Natural killer cell (primary cell): Measurements from ENCODE around the gene NPIPB8. TPM values are rescaled to one million over a fixed set of nuclear protein-coding genes. Genes with fewer than 3 reads are reported as not detected.
"Not testable (repeated sequence)": the region's sequence is repeated elsewhere in the genome, so short reads cannot be mapped to it uniquely, and the experiment has no call there.

Experiments used
- ATAC-seq, 3 donors: fragments of 150-1000 bp in 2 of 3; fragments of 200-7000 bp in 1 of 3; cut with Tn5 transposase; 1 replicate in 1 of 3; 2 replicates in 2 of 3; pipeline ENCODE4 v1.10.0; 2021; ENCODE audit warnings: mild to moderate bottlenecking in 2 of 3, moderate library complexity in 2 of 3
- DNase-seq, 2 donors: peaks; one replicate each; pipeline versions ENCODE4 v3.0.0 to v3.0.0-alpha.2; 2013 to 2021; ENCODE audit warnings: mixed read lengths in 1 of 2
- H3K27ac ChIP-seq: one replicate; pipeline ENCODE4 v1.5.1; 2013; ENCODE audit warnings: mild to moderate bottlenecking, low read length
- H3K27me3 ChIP-seq: one replicate; pipeline ENCODE4 v1.6.1; 2013; ENCODE audit warnings: low read length; ENCODE audit not compliant: control insufficient read depth, insufficient read depth
- H3K36me3 ChIP-seq: one replicate; pipeline ENCODE4 v1.6.1; 2013; ENCODE audit warnings: low read length; ENCODE audit not compliant: control insufficient read depth, insufficient read depth
- H3K4me1 ChIP-seq: one replicate; pipeline ENCODE4 v1.6.1; 2013; ENCODE audit warnings: low read length; ENCODE audit not compliant: control insufficient read depth, insufficient read depth
- H3K4me3 ChIP-seq: one replicate; pipeline ENCODE4 v1.5.1; 2013; ENCODE audit warnings: low read length
- H3K9me3 ChIP-seq: one replicate; pipeline ENCODE4 v1.6.1; 2013; ENCODE audit warnings: low read length; ENCODE audit not compliant: control insufficient read depth, insufficient read depth
- H3K27ac Mint-ChIP-seq, 2 donors: one replicate each; pipeline ENCODE4 v1.8.0; 2022; ENCODE audit warnings: mild to moderate bottlenecking in 2 of 2, mixed read lengths in 2 of 2, moderate library complexity in 1 of 2
- H3K27me3 Mint-ChIP-seq, 2 donors: one replicate each; pipeline ENCODE4 v1.8.0; 2022; ENCODE audit warnings: low read depth in 2 of 2, mixed read lengths in 2 of 2
- H3K36me3 Mint-ChIP-seq: one replicate; pipeline ENCODE4 v1.8.0; 2022; ENCODE audit warnings: mixed read lengths
- H3K4me1 Mint-ChIP-seq, 2 donors: one replicate each; pipeline ENCODE4 v1.8.0; 2022; ENCODE audit warnings: mixed read lengths in 2 of 2
- H3K4me3 Mint-ChIP-seq: one replicate; pipeline ENCODE4 v1.8.0; 2022; ENCODE audit warnings: mild to moderate bottlenecking, moderate library complexity, mixed read lengths
- H3K9me3 Mint-ChIP-seq, 2 donors: one replicate each; pipeline ENCODE4 v1.8.0; 2022; ENCODE audit warnings: mixed read lengths in 2 of 2
- WGBS: methylation state at CpG from one replicate; pipeline ENCODE4 v1.1.7; 2013; ENCODE audit warnings: missing lambda C conversion rate; ENCODE audit not compliant: insufficient coverage; 5-methylcytosine and 5-hydroxymethylcytosine counted together
- intact Hi-C: fragments of 100-400 bp; cut with micrococcal nuclease; formaldehyde crosslinking; loops from one replicate; pipeline ENCODE4 v1.14.2; 2022
- total RNA-seq, 4 donors: library from RNA; stranded (reverse); fragments of 120-200 nt in 1 of 4; gene quantifications; one replicate each; pipeline versions ENCODE4 v1.2.3 to v1.2.4, GENCODE V29; 2013 to 2022
- TF ChIP-seq, protein P1 (sequence below): fragments of 200-600 bp; IDR thresholded peaks from one replicate; pipeline ENCODE4 v1.8.0; 2022; ENCODE audit warnings: antibody characterized with exemption

NPIPB8 gene
- total RNA-seq, 3 donors from 2014 or later (not counting 1 experiment from before 2014, with no cell fraction given) = 0.19 to 3.7 TPM; not detected in 1

GRCh38 chr16:28596115-28596630, 41.7 kb upstream of the NPIPB8 start:
- Histone ChIP-seq H3K36me3 (peaks cover 8% of the 10 kb centered on the region), H3K27ac (no peak overlapping the region), H3K4me3 (no peak overlapping the region), H3K4me1 (peaks cover 8% of the 10 kb centered on the region), H3K27me3 (no peaks in the 10 kb centered on the region), H3K9me3 (no peaks in the 10 kb centered on the region)
- DNase-seq = no peak
- intact Hi-C loops = no loop called here
- no peak overlapping the region for H3K27ac Mint-ChIP-seq
- no peaks in the 10 kb centered on the region for H3K9me3 Mint-ChIP-seq
- no peaks in the 10 kb centered on the region for H3K36me3 Mint-ChIP-seq
- no peak for ATAC-seq
- H3K27me3 Mint-ChIP-seq = no peaks in the 10 kb centered on the region
- WGBS = 66% methylated on average over 8 of the region's 8 CpGs
- TF ChIP-seq, protein P1, sequence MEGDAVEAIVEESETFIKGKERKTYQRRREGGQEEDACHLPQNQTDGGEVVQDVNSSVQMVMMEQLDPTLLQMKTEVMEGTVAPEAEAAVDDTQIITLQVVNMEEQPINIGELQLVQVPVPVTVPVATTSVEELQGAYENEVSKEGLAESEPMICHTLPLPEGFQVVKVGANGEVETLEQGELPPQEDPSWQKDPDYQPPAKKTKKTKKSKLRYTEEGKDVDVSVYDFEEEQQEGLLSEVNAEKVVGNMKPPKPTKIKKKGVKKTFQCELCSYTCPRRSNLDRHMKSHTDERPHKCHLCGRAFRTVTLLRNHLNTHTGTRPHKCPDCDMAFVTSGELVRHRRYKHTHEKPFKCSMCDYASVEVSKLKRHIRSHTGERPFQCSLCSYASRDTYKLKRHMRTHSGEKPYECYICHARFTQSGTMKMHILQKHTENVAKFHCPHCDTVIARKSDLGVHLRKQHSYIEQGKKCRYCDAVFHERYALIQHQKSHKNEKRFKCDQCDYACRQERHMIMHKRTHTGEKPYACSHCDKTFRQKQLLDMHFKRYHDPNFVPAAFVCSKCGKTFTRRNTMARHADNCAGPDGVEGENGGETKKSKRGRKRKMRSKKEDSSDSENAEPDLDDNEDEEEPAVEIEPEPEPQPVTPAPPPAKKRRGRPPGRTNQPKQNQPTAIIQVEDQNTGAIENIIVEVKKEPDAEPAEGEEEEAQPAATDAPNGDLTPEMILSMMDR = no peak
- no peak overlapping the region for H3K4me3 Mint-ChIP-seq
- H3K4me1 Mint-ChIP-seq = peaks cover 0 to 6% of the 10 kb centered on the region in 2 donors

DNA sequence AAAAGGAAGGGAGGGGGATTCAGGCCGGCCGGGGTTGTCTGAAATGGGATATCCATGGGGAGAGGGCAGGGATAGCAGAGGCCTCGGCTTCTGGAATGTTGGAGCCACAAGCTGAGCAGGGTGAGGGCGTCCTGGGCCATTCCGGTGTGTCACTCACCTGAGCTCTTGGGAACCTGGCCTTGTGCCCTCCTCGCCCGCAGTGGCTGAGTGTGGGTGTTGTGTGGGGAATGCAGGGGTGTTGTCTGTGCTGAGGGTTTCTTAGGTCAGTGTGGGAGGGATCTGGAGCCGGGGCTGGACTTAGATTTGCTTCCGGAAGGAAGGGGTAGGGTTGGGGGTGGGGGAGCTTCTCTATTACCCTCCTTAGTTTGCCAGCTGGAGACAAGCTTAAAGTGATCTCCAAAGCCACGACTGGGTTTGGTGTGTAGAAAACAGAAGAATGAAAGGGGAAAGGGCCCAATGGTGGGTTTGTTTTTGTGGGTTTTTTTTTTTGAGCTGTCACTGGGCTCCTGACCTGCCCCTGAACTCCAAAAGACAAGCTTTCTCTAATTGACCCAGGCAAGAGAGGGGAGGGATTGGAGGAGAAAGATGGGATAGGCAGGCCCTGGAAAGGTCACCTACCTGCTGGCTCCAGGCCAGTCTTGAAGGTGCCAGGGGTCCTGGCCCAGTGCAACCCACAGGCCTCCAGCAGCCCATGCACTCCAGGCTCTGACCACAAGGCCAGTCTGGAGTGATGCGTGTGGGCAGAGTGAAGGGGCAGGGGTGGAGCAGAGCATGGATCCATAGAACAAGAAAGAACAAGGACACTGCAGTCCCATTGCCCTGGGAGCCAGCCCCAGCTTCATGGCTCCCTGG, 40.8 kb upstream of the NPIPB8 start, which contains the start of gene SULT1A2:
SULT1A2 (minus strand) TSS at position 211 of the 852 bp plus-strand sequence. CDS start 1,120 bp downstream, outside the sequence.
- ATAC-seq (no peak), DNase-seq (no peak)
- 59% methylated on average over 11 of the region's 11 CpGs for WGBS
- Histone ChIP-seq H3K36me3 (peaks cover 4% of the 10 kb centered on the region), H3K4me3 (no peak within 1 kb of the TSS), H3K27ac (no peak within 1 kb of the TSS), H3K27me3 (no peaks in the 10 kb centered on the region), H3K4me1 (peaks cover 8% of the 10 kb centered on the region), H3K9me3 (no peaks in the 10 kb centered on the region)
- Mint-ChIP-seq H3K9me3 (no peaks in the 10 kb centered on the region), H3K27ac (no peak within 1 kb of the TSS), H3K36me3 (no peaks in the 10 kb centered on the region), H3K4me3 (no peak within 1 kb of the TSS), H3K4me1 (peaks cover 0 to 6% of the 10 kb centered on the region in 2 donors), H3K27me3 (no peaks in the 10 kb centered on the region)
- intact Hi-C loops = no loop called here
- TF ChIP-seq, protein P1 = no peak

DNA sequence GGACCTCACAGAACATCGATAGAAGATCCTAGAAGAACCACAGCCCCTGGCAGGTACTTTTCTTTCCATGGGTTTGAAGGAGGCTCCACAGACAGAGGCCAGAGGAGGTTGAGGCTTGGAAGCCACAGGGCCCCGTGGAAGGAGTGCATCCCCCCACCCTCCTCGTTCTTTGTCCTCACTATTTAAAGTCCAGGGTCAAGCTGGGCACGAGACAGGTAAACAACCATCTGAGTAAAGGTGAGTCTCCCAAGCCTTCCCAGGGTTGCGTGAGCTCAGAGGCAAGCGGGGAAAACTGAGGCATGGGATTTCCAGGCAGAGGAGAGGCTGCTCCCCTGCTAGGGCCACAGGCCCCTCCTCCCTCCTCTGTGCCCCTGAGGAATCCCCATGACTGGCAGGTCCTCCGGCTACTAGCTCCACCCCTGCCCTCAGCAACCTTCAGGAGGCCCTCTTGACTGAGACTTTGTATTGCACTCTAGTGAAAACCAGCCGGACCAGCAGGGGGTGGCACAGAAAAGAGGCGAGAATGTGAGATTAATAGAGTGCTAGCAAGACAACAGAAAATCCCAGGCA, 40.1 kb upstream of the NPIPB8 start:
- no peak overlapping the region for H3K4me3 Mint-ChIP-seq
- TF ChIP-seq, protein P1 = no peak
- no peak for DNase-seq

GRCh38 chr16:28599377-28600285, 38.2 kb upstream of the NPIPB8 start:
- H3K4me3 ChIP-seq, intact Hi-C loops, H3K9me3 ChIP-seq, H3K27me3 Mint-ChIP-seq, H3K36me3 ChIP-seq, DNase-seq, H3K27ac ChIP-seq, H3K27me3 ChIP-seq, H3K4me1 Mint-ChIP-seq, H3K36me3 Mint-ChIP-seq, H3K27ac Mint-ChIP-seq, H3K4me1 ChIP-seq, H3K9me3 Mint-ChIP-seq, H3K4me3 Mint-ChIP-seq: not testable (repeated sequence)
- peak; percentile 76 to 99 (median 97) for ATAC-seq
- WGBS = no CpG with 5 or more reads among the region's 17 CpGs

More for the DNA sequence above, 40.1 kb upstream of the NPIPB8 start:
- Mint-ChIP-seq H3K27ac (no peak overlapping the region), H3K4me1 (peaks cover 0 to 6% of the 10 kb centered on the region in 2 donors), H3K9me3 (no peaks in the 10 kb centered on the region), H3K27me3 (no peaks in the 10 kb centered on the region), H3K36me3 (no peaks in the 10 kb centered on the region)
- Histone ChIP-seq H3K4me1 (peaks cover 8% of the 10 kb centered on the region), H3K27me3 (no peaks in the 10 kb centered on the region), H3K4me3 (no peak overlapping the region), H3K27ac (no peak overlapping the region), H3K36me3 (no peaks in the 10 kb centered on the region), H3K9me3 (no peaks in the 10 kb centered on the region)
- intact Hi-C loops = no loop called here
- WGBS = 79% methylated on average over 9 of the region's 9 CpGs
- no peak for ATAC-seq

DNA sequence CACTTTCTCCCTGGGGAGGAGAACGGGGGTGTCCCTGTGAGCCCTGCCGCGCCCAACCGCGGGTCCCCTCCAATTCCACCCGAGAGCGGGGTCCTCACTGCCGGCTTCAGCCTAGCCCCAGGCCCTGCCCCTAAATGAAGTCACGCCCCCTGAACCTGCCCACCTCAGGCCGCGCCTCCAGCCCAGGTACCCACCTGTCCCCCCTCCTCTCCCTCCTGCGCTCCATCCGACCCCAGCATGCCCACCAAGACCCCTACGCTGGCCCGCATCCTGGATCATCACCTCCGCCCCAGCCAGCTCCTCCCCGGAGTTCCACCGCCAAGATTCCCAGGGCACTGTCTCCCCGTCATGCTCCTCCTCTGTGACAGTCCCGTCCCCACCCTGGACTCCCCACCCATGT, 36.9 kb upstream of the NPIPB8 start:
- H3K4me1 ChIP-seq, H3K4me3 Mint-ChIP-seq, intact Hi-C loops, H3K27ac Mint-ChIP-seq, H3K4me1 Mint-ChIP-seq, H3K36me3 ChIP-seq, H3K27ac ChIP-seq, H3K9me3 Mint-ChIP-seq, H3K9me3 ChIP-seq, H3K27me3 ChIP-seq, ATAC-seq, DNase-seq, H3K4me3 ChIP-seq, H3K36me3 Mint-ChIP-seq, H3K27me3 Mint-ChIP-seq: not testable (repeated sequence)
- 55% methylated on average over 11 of the region's 20 CpGs for WGBS
